MM.1S (cell line): ENCODE results near the gene GSG1L.

Experiments used
- DNase-seq: peaks from one replicate; pipeline ENCODE4 v3.0.0-alpha.2; 2015
- H2AFZ ChIP-seq: fragments of 300-600 bp; sonication (generic); 2 replicates; pipeline ENCODE4 v1.6.0; 2016; ENCODE audit warnings: antibody characterized with exemption, low read length
- H3F3A ChIP-seq: fragments of 300-600 bp; sonication (generic); 2 replicates; pipeline ENCODE4 v1.6.1; 2016; ENCODE audit warnings: mild to moderate bottlenecking, antibody characterized with exemption, low read length, moderate library complexity, mixed read lengths; ENCODE audit not compliant: insufficient read depth
- H3K27ac ChIP-seq: fragments of 300-600 bp; sonication (generic); 2 replicates; pipeline ENCODE4 v1.5.1; 2016; ENCODE audit warnings: mild to moderate bottlenecking, low read length
- H3K27me3 ChIP-seq: fragments of 300-600 bp; sonication (generic); replicated peaks from 2 replicates; pipeline ENCODE4 v1.6.0; 2016; ENCODE audit warnings: low read length; ENCODE audit not compliant: insufficient read depth
- H3K36me3 ChIP-seq: fragments of 300-600 bp; sonication (generic); replicated peaks from 2 replicates; pipeline ENCODE4 v1.6.1; 2016; ENCODE audit warnings: mild to moderate bottlenecking, low read length, mixed read lengths; ENCODE audit not compliant: insufficient read depth
- H3K4me1 ChIP-seq: fragments of 300-600 bp; sonication (generic); 2 replicates; pipeline ENCODE4 v1.6.1; 2016; ENCODE audit warnings: low read length, mixed read lengths
- H3K4me2 ChIP-seq: fragments of 300-600 bp; sonication (generic); 2 replicates; pipeline ENCODE4 v1.6.0; 2016; ENCODE audit warnings: low read depth, low read length
- H3K4me3 ChIP-seq: fragments of 300-600 bp; sonication (generic); 2 replicates; pipeline ENCODE4 v1.5.1; 2016; ENCODE audit warnings: low read length, mixed read lengths
- H3K79me2 ChIP-seq: fragments of 300-600 bp; sonication (generic); 2 replicates; pipeline ENCODE4 v1.6.1; 2016; ENCODE audit warnings: mixed run types, low read length, mixed read lengths
- H3K9ac ChIP-seq: fragments of 300-600 bp; sonication (generic); 2 replicates; pipeline ENCODE4 v1.6.1; 2016; ENCODE audit warnings: low read length, mixed read lengths
- H3K9me2 ChIP-seq: fragments of 300-600 bp; sonication (generic); replicated peaks from 2 replicates; pipeline ENCODE4 v1.6.1; 2016; ENCODE audit warnings: mild to moderate bottlenecking, low read length, mixed read lengths; ENCODE audit not compliant: insufficient read depth
- H3K9me3 ChIP-seq: fragments of 300-600 bp; sonication (generic); replicated peaks from 2 replicates; pipeline ENCODE4 v1.6.1; 2016; ENCODE audit warnings: mild to moderate bottlenecking, low read length, mixed read lengths; ENCODE audit not compliant: insufficient read depth
- H4K20me1 ChIP-seq: fragments of 300-600 bp; sonication (generic); 2 replicates; pipeline ENCODE4 v1.6.1; 2016; ENCODE audit warnings: mild to moderate bottlenecking, low read length, moderate library complexity, mixed read lengths; ENCODE audit not compliant: insufficient read depth
- EZH2 ChIP-seq: fragments of 300-600 bp; sonication (generic); optimal IDR thresholded peaks from 2 replicates; pipeline ENCODE3; 2017; ENCODE audit warnings: low read depth, mild to moderate bottlenecking, antibody characterized with exemption, low read length, mixed read lengths
- EZH2phosphoT487 ChIP-seq: fragments of 300-600 bp; sonication (generic); IDR thresholded peaks from 2 replicates; pipeline ENCODE4 v1.6.1; 2018; ENCODE audit warnings: antibody characterized with exemption, low read length
- TF ChIP-seq, protein P1 (sequence below): fragments of 300-600 bp; sonication (generic); IDR thresholded peaks from 2 replicates; pipeline ENCODE4 v1.5.1; 2016; ENCODE audit warnings: antibody characterized with exemption, low read length, mixed read lengths

Gene GSG1L

GRCh38 chr16:27984121-27984520 is 79.4 kb downstream of the GSG1L start:
- H3K36me3 ChIP-seq = no peaks in the 10 kb centered on the region
- no peak overlapping the region for H2AFZ ChIP-seq
- H3K79me2 ChIP-seq = no peaks in the 10 kb centered on the region
- no peaks in the 10 kb centered on the region for H3K27me3 ChIP-seq
- no peak overlapping the region for H3K4me3 ChIP-seq
- no peak overlapping the region for H3K9ac ChIP-seq
- no peaks in the 10 kb centered on the region for H3K4me1 ChIP-seq
- H4K20me1 ChIP-seq = no peaks in the 10 kb centered on the region
- no peak for DNase-seq
- no peaks in the 10 kb centered on the region for H3K9me3 ChIP-seq
- no peak overlapping the region for H3K27ac ChIP-seq
- H3K4me2 ChIP-seq = no peak overlapping the region
- TF ChIP-seq, protein P1, sequence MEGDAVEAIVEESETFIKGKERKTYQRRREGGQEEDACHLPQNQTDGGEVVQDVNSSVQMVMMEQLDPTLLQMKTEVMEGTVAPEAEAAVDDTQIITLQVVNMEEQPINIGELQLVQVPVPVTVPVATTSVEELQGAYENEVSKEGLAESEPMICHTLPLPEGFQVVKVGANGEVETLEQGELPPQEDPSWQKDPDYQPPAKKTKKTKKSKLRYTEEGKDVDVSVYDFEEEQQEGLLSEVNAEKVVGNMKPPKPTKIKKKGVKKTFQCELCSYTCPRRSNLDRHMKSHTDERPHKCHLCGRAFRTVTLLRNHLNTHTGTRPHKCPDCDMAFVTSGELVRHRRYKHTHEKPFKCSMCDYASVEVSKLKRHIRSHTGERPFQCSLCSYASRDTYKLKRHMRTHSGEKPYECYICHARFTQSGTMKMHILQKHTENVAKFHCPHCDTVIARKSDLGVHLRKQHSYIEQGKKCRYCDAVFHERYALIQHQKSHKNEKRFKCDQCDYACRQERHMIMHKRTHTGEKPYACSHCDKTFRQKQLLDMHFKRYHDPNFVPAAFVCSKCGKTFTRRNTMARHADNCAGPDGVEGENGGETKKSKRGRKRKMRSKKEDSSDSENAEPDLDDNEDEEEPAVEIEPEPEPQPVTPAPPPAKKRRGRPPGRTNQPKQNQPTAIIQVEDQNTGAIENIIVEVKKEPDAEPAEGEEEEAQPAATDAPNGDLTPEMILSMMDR = no peak
- TF ChIP-seq EZH2 = no peak
- no peak for TF ChIP-seq EZH2phosphoT487
- no peaks in the 10 kb centered on the region for H3K9me2 ChIP-seq
- H3F3A ChIP-seq = no peaks in the 10 kb centered on the region

DNA sequence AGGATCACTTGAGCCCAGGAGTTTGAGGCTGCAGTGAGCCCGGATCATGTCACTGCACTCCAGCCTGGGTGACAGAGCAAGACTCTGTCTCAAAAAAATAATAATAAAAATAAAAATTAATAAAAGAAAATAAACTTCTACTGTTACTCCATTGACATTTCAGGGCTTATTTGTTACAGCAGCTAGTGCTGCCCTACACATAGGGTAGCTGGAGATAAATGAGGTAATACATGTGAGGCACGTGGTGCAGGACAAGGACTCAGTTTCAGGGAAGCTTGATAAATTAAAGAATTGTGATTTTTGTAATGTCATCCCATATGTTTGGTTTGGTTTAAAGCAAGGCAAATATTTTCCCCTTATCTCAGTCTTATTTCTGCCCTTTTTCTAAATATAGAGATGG is 80.3 kb downstream of the GSG1L start:
- Histone ChIP-seq H3K9ac (no peak overlapping the region), H3K4me1 (no peaks in the 10 kb centered on the region), H3K27ac (no peak overlapping the region), H3K27me3 (no peaks in the 10 kb centered on the region), H3K4me2 (no peak overlapping the region), H3K36me3 (no peaks in the 10 kb centered on the region), H4K20me1 (no peaks in the 10 kb centered on the region), H3K4me3 (no peak overlapping the region), H3K79me2 (no peaks in the 10 kb centered on the region), H2AFZ (no peak overlapping the region), H3K9me2 (no peaks in the 10 kb centered on the region), H3F3A (no peaks in the 10 kb centered on the region), H3K9me3 (no peaks in the 10 kb centered on the region)
- DNase-seq = no peak
- TF ChIP-seq EZH2 = no peak

DNA sequence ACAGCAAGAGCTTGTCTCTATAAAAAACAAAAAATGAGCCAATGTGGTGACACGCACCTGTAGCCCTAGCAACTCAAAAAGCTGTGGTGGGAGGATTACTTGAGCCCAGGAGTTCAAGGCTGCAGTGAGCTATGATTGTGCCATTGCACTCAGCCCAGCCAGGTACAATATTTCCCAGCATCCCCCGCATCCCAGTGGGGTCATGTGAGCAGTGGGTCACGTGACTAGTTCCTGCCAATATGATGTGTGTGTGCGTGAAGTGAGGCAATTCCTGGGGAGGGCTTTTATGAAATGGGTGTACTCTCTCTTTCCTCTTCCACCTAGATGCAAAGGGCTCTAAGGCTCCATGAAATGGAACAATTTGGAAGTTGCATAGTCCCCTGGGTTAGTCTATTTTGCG is 81.3 kb downstream of the GSG1L start:
- no peaks in the 10 kb centered on the region for H3K27me3 ChIP-seq
- no peak overlapping the region for H3K4me2 ChIP-seq
- no peaks in the 10 kb centered on the region for H3K4me1 ChIP-seq
- TF ChIP-seq EZH2phosphoT487 (no peak), EZH2 (no peak)
- TF ChIP-seq, protein P1 = no peak
- no peaks in the 10 kb centered on the region for H3F3A ChIP-seq
- H3K4me3 ChIP-seq = no peak overlapping the region
- no peaks in the 10 kb centered on the region for H4K20me1 ChIP-seq
- H2AFZ ChIP-seq = 0 out of 2 replicates have a peak overlapping the region, but pooled peaks have one; percentile 27
- H3K36me3 ChIP-seq = no peaks in the 10 kb centered on the region
- no peak overlapping the region for H3K27ac ChIP-seq
- no peaks in the 10 kb centered on the region for H3K79me2 ChIP-seq
- no peaks in the 10 kb centered on the region for H3K9me3 ChIP-seq
- no peak for DNase-seq
- no peaks in the 10 kb centered on the region for H3K9me2 ChIP-seq
- H3K9ac ChIP-seq = no peak overlapping the region

DNA sequence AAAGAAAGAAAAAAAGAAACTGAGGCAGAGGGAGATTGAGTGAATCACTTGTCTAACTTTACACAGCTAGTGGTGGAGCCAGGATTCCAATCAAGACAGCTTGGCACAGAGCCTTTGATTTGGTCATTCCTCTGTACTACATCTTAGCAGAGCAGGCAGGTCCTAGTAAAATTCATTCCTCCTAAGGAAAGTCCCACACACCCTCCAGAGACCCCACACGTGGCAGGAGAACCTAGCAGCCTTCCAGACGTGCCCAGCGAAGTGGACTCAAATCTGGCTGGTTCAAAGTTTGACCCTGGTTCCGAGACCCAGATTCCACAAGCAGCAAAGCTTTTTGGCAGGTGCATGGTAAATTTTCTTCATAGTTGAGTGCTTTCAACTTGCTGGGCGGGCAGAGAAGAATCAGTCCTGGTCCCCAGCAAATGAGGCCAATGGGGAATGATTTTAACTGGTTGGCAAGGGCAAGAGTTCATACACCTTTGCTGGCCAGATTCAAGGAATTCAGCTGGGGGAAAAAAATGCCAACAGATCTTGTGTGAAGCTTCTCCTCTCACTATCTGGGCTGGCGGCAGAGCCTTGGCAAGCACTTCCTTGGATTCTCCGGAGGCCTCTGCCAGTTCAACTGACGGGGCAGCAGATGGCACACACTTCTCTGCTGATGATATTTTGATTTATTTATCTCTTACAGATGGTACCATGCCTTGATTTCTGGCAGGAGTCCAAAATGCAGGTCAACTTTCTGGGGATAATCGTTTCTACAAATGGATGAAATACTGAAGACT is 82.4 kb downstream of the GSG1L start:
- H3K9me2 ChIP-seq = no peaks in the 10 kb centered on the region
- H3K27ac ChIP-seq = no peak overlapping the region
- H2AFZ ChIP-seq = no peak overlapping the region
- no peaks in the 10 kb centered on the region for H4K20me1 ChIP-seq
- TF ChIP-seq, protein P1 = no peak
- no peak for TF ChIP-seq EZH2phosphoT487
- TF ChIP-seq EZH2 = no peak
- H3K9ac ChIP-seq = no peak overlapping the region
- no peaks in the 10 kb centered on the region for H3K79me2 ChIP-seq
- H3K4me2 ChIP-seq = no peak overlapping the region
- H3K4me1 ChIP-seq = no peaks in the 10 kb centered on the region
- no peak for DNase-seq
- H3K27me3 ChIP-seq = no peaks in the 10 kb centered on the region; the same call in 1 of the 2 replicates
- H3K9me3 ChIP-seq = no peaks in the 10 kb centered on the region
- no peak overlapping the region for H3K4me3 ChIP-seq
- no peaks in the 10 kb centered on the region for H3F3A ChIP-seq
- no peaks in the 10 kb centered on the region for H3K36me3 ChIP-seq
